Small intestine (tissue), 7 donors: ENCODE data around the gene GDI2. TPM values are rescaled to one million over a fixed set of nuclear protein-coding genes. Genes with fewer than 3 reads are reported as not detected.
A peak's percentile ranks its signal among the peaks of the same experiment; 100 is the strongest.

Experiments
- DNase-seq, 2 donors: peaks; one replicate each; pipeline versions ENCODE4 v3.0.0 to v3.0.0-alpha.2; 2013
- FAIRE-seq: peaks from 2 replicates; lab custom pipeline; 2012; peaks lifted over from hg19 to GRCh38; lab: Jason Lieb, UNC
- H3K27ac ChIP-seq, 3 donors: one replicate each; pipeline ENCODE4 v1.5.1; 2013; ENCODE audit warnings: low read length in 2 of 3, mild to moderate bottlenecking in 2 of 3, control low read depth in 1 of 3, inconsistent platforms in 1 of 3, low read depth in 1 of 3, moderate library complexity in 1 of 3
- H3K27me3 ChIP-seq, 3 donors: one replicate each; pipeline ENCODE4 v1.6.1; 2013; ENCODE audit warnings: low read length in 3 of 3, inconsistent platforms in 1 of 3; ENCODE audit not compliant: control insufficient read depth in 3 of 3, insufficient read depth in 3 of 3
- H3K36me3 ChIP-seq, 3 donors: one replicate each; pipeline ENCODE4 v1.6.1; 2013; ENCODE audit warnings: low read length in 3 of 3, inconsistent platforms in 1 of 3, low read depth in 1 of 3, mild to moderate bottlenecking in 1 of 3, moderate library complexity in 1 of 3; ENCODE audit not compliant: control insufficient read depth in 3 of 3, insufficient read depth in 2 of 3
- H3K4me1 ChIP-seq, 3 donors: one replicate each; pipeline ENCODE4 v1.6.1; 2013; ENCODE audit warnings: low read length in 2 of 3, inconsistent platforms in 1 of 3, low read depth in 1 of 3, mild to moderate bottlenecking in 1 of 3, moderate library complexity in 1 of 3; ENCODE audit not compliant: control insufficient read depth in 3 of 3, insufficient read depth in 2 of 3
- H3K4me3 ChIP-seq, 3 donors: one replicate each; pipeline ENCODE4 v1.5.1; 2013; ENCODE audit warnings: low read length in 3 of 3, control low read depth in 1 of 3, inconsistent platforms in 1 of 3, low read depth in 1 of 3, mild to moderate bottlenecking in 1 of 3, moderate library complexity in 1 of 3
- H3K9me3 ChIP-seq, 2 donors: one replicate each; pipeline ENCODE4 v1.6.1; 2013; ENCODE audit warnings: low read depth in 1 of 2, low read length in 1 of 2; ENCODE audit not compliant: control insufficient read depth in 2 of 2, insufficient read depth in 1 of 2
- WGBS, 3 donors: extraction: QIAGEN DNeasy Blood & Tissue Kit; methylation state at CpG; one replicate each; pipeline ENCODE4 v1.1.7; 2013; 5-methylcytosine and 5-hydroxymethylcytosine counted together
- polyA plus RNA-seq, 4 donors: library from polyadenylated mRNA; stranded (reverse) in 3 of 4; unstranded in 1 of 4; fragments of 200-250 nt in 3 of 4; fragments of 120-200 nt in 1 of 4; gene quantifications; one replicate each; pipeline versions ENCODE4 v1.2.1 to v1.2.3, GENCODE V29; 2013
- donor health status: healthy with polysubstance abuse.
- donor health status: control.
- donor health status: control.
- donor health status: Bipolar disorder and iron deficiency.
- donor health status: healthy.

The GDI2 gene
- polyA plus RNA-seq, 4 donors: 226 to 322 (median 241) TPM

GRCh38 chr10:5775685-5776084, 37.5 kb downstream of the GDI2 start:
- Histone ChIP-seq H3K4me1 (peaks cover 0 to 3% (median 0%) of the 10 kb centered on the region in 3 donors), H3K9me3 (no peaks in the 10 kb centered on the region), H3K4me3 (no peak overlapping the region), H3K36me3 (peaks cover 5 to 41% (median 11%) of the 10 kb centered on the region in 3 donors), H3K27ac (peak overlapping the region in 1 of 3 donors; percentile 11), H3K27me3 (no peaks in the 10 kb centered on the region)
- DNase-seq (peak in 1 of 2 donors; percentile 28), FAIRE-seq (no peak)
- WGBS, 3 donors: 75 to 82% (median 77%) methylated on average over 16 of the region's 16 CpGs

GRCh38 chr10:5774987-5775620, 38.1 kb downstream of the GDI2 start:
- H3K36me3 ChIP-seq: peaks cover 5 to 46% (median 11%) of the 10 kb centered on the region in 3 donors

GRCh38 chr10:5766189-5766588, 47.0 kb downstream of the GDI2 start:
- Histone ChIP-seq H3K36me3 (peaks cover 14 to 37% (median 27%) of the 10 kb centered on the region in 3 donors), H3K4me3 (no peak overlapping the region), H3K4me1 (no peaks in the 10 kb centered on the region), H3K27ac (no peak overlapping the region), H3K27me3 (no peaks in the 10 kb centered on the region), H3K9me3 (no peaks in the 10 kb centered on the region)
- DNase-seq (no peak), FAIRE-seq (no peak)
- 93 to 100% (median 97%) methylated on average over 2 of the region's 2 CpGs for WGBS, 3 donors

More at GRCh38 chr10:5774987-5775620, 38.1 kb downstream of the GDI2 start:
- H3K4me1 ChIP-seq: peaks cover 0 to 3% (median 0%) of the 10 kb centered on the region in 3 donors
- DNase-seq (no peak), FAIRE-seq (no peak)
- WGBS, 3 donors: 93 to 95% (median 94%) methylated on average over 8 of the region's 8 CpGs
- no peaks in the 10 kb centered on the region for H3K27me3 ChIP-seq
- no peak overlapping the region for H3K27ac ChIP-seq
- H3K9me3 ChIP-seq: no peaks in the 10 kb centered on the region
- H3K4me3 ChIP-seq: no peak overlapping the region

GRCh38 chr10:5765617-5766016, 47.6 kb downstream of the GDI2 start:
- H3K27ac ChIP-seq: no peak overlapping the region
- H3K36me3 ChIP-seq: peaks cover 14 to 37% (median 31%) of the 10 kb centered on the region in 3 donors
- H3K4me3 ChIP-seq: no peak overlapping the region
- no peaks in the 10 kb centered on the region for H3K9me3 ChIP-seq
- WGBS, 3 donors: 86 to 92% (median 89%) methylated on average over 2 of the region's 2 CpGs
- H3K27me3 ChIP-seq: no peaks in the 10 kb centered on the region
- no peaks in the 10 kb centered on the region for H3K4me1 ChIP-seq
- no peak for DNase-seq
- FAIRE-seq: no peak

- Histone ChIP-seq H3K27me3 (no peaks in the 10 kb centered on the region), H3K27ac (no peak overlapping the region), H3K4me3 (no peak overlapping the region), H3K9me3 (no peaks in the 10 kb centered on the region), H3K4me1 (no peaks in the 10 kb centered on the region), H3K36me3 (peaks cover 14 to 36% (median 34%) of the 10 kb centered on the region in 3 donors)
- WGBS, 3 donors: 85 to 95% (median 94%) methylated on average over 10 of the region's 10 CpGs
- DNase-seq: no peak
- FAIRE-seq: no peak
Observed at GRCh38 chr10:5764422-5765297, 48.6 kb downstream of the GDI2 start.

GRCh38 chr10:5762531-5762930, 50.7 kb downstream of the GDI2 start:
- no peak overlapping the region for H3K27ac ChIP-seq
- H3K27me3 ChIP-seq: no peaks in the 10 kb centered on the region
- no peak for DNase-seq
- WGBS, 3 donors: 68 to 76% (median 76%) methylated on average over 1 of the region's 1 CpG
- no peaks in the 10 kb centered on the region for H3K4me1 ChIP-seq
- H3K4me3 ChIP-seq: no peak overlapping the region
- peaks cover 19 to 44% (median 33%) of the 10 kb centered on the region in 3 donors for H3K36me3 ChIP-seq
- no peak for FAIRE-seq
- H3K9me3 ChIP-seq: no peaks in the 10 kb centered on the region

GRCh38 chr10:5761220-5761619, 52.0 kb downstream of the GDI2 start:
- DNase-seq: no peak
- H3K4me3 ChIP-seq: no peak overlapping the region
- H3K27ac ChIP-seq: no peak overlapping the region
- no peaks in the 10 kb centered on the region for H3K4me1 ChIP-seq
- peaks cover 18 to 39% (median 32%) of the 10 kb centered on the region in 3 donors for H3K36me3 ChIP-seq
- H3K9me3 ChIP-seq: no peaks in the 10 kb centered on the region
- WGBS, 3 donors: 95 to 99% (median 98%) methylated on average over 2 of the region's 2 CpGs
- H3K27me3 ChIP-seq: no peaks in the 10 kb centered on the region
- FAIRE-seq: no peak

GRCh38 chr10:5760515-5760914, 52.7 kb downstream of the GDI2 start:
- no peak for FAIRE-seq
- 81 to 91% (median 85%) methylated on average over 2 of the region's 2 CpGs for WGBS, 3 donors
- Histone ChIP-seq H3K36me3 (peaks cover 14 to 33% (median 32%) of the 10 kb centered on the region in 3 donors), H3K27ac (no peak overlapping the region), H3K9me3 (no peaks in the 10 kb centered on the region), H3K4me1 (no peaks in the 10 kb centered on the region), H3K27me3 (no peaks in the 10 kb centered on the region), H3K4me3 (no peak overlapping the region)
- DNase-seq: no peak
